GM21825 (cell line): Measurements from ENCODE around the gene P2RY14.
"Not testable (repeated sequence)": the region's sequence is repeated elsewhere in the genome, so short reads cannot be mapped to it uniquely, and the experiment has no call there.

Experiments
- ATAC-seq: cut with Tn5 transposase; IDR thresholded peaks from one replicate; pipeline ENCODE4 v1.9.1; 2021; ENCODE audit warnings: mild to moderate bottlenecking, moderate library complexity; ENCODE audit not compliant: unreplicated experiment

Gene P2RY14

DNA sequence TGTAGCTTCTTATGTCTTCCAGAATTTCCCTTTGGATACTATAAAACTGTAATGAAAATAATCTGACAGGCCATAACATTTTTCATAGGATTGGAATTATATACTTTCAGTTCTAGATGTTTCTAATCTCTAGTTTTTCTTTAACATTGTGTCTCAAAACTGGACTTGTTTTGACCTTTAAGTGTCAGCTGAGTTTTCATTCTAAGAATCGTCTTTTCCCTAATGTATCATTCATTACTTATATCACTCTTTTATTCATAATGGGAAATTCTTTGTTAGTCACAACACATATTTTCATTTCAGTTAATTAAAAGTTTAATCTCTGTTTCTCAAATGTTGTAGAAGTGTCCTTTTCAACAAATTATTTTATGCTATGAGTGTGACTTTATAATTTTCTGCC is 87.2 kb downstream of the P2RY14 start:
- ATAC-seq, result no peak

DNA sequence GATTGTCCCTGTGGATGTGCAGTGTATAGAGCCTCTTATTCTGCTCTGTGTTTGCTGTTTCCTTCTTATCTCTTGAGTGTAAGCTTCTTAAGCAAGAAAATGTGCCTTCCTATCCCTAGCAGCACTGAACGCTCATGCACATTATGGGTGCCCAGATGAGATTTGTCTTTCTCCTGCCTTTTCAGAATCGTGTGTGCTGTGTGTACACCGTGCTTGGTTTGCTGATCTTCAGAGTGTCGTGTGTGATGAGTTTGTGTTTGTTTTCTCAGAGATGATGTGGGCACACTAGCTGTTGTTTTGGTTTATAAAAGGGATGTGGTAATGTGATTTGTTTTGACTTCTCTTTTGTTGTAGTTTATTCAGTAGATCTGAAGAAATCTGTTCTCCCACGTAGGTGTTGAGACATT is 95.1 kb downstream of the P2RY14 start:
- ATAC-seq, result no peak

DNA sequence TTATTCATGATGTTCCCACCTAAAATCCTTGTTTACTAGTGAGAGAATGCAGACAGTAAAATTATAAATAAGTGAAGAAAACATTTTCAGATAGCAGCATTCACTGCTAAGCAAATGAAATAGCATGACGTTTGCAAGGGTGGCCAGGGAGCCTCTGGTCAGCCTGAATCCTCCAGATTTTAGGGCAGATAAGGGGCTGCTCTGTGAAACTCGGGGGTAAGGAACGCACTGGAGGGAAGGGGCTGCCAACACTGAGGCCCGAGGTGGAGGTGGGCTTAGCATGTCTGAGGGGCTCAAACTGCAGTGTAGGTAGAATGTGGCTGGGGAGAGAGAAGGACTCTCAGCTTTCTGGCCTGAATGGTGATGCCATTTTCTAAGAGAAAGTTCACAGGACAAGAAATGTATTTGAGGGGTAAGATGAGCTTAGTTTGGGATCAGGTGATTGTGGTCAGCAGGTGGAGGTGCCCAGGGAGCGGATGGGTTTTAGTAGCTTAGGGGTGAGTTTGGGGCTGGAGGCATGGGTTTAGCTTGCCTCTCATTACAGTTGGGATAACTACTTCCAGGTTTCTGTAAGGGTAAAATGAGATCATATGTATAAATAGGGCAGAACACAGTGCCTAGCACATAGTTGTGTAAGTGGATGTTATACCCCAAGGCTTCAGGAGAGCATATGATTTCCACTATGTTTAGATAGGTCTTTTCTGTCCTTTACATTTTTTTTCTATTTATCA is 95.8 kb downstream of the P2RY14 start:
- ATAC-seq, result no peak

DNA sequence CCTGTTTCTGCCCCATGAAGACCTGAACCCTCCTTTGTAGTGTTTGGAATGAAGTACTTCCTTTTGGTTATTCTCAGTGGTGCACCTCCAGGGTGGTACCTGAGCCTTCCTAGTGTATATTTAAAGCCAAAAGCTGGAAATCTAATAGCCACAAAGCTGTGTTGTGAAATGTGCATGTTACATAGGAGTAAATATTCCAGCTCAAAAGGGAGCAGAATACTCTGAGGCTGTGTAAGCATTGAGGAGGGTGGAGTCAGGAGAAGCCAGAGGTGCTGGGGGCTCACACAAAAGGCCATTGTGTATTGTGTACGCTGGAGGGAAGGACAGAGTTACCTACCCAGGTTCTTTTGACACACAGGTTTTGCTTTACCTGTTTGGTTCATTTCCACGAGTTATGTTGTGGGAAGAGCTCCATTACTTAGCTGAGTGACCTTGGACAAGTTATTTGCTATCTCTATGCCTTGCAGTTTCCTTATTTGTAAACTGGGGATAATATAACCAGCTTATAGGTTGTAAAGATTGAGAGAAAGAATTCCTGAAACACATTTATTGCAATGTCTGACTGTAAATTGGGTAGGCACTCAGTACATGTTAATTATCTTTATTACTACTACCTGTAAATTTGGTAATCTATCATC is 100.0 kb downstream of the P2RY14 start:
- ATAC-seq, result no peak

DNA sequence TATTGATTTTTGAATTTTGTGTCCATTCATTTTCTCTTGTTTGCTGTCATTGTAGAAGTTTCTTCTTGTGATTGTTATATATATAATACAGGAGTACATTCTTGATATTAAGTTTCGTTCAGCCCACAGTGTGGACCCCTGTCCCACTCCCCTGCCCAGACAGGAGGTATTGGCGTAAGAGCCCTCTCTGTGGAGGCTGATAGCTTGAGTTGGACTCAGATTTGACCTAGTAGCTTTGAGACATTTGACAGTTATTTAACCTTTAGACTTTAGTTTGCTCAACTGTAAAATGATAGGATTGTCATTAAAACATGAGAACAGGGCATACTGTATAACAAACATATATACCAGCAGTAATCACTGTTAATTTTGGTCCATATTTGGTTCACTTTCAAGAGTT is 102.4 kb downstream of the P2RY14 start:
- ATAC-seq, result no peak

DNA sequence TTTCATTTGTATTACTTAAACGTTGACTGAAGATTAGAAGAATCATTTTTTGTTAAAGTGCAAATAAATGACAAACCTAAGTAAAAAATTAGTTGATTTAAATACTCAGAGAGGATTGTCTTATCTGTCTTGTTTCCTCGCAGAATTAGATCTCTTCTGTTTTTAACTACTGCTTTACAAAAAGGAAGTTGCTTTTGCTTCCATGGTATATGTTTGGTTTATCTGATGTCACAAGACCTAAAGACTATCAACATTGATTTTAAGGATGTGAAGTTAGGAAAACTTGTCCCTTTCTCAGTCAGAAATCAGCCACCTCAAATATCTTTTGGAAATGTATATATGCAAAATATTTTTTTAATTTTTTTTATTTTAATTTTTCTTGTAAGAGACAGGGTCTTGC is 104.0 kb downstream of the P2RY14 start:
- ATAC-seq, result no peak

DNA sequence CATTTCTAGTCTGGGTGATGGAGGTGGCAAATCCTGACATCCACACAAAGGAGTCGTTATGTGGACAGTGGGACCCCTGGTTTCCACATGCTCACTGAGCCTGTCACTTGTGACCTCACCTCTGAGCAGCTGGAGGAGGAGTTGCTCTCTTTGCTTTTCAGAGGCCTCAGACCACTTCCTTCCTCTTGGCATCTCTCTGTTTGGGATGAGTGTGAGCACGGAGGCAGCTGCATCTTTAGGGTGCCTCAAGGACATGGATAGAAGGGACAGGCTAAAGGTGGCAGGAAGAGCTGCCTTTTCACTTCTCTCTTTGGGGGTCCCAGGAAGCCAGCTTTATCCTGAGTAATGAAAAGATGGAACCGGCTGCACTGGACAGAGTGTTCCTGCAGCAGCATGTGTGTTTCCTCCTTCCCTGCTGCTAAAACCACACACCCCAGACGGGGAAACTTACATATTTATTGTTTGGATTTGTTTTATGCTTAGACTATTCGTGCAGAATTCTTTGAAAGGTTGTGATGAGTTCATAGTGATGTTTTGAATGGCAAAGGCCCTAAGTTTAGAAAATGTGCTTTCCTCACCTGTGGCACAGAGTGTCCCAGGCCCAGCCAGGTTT is 107.1 kb downstream of the P2RY14 start:
- ATAC-seq, result peak; percentile 80

DNA sequence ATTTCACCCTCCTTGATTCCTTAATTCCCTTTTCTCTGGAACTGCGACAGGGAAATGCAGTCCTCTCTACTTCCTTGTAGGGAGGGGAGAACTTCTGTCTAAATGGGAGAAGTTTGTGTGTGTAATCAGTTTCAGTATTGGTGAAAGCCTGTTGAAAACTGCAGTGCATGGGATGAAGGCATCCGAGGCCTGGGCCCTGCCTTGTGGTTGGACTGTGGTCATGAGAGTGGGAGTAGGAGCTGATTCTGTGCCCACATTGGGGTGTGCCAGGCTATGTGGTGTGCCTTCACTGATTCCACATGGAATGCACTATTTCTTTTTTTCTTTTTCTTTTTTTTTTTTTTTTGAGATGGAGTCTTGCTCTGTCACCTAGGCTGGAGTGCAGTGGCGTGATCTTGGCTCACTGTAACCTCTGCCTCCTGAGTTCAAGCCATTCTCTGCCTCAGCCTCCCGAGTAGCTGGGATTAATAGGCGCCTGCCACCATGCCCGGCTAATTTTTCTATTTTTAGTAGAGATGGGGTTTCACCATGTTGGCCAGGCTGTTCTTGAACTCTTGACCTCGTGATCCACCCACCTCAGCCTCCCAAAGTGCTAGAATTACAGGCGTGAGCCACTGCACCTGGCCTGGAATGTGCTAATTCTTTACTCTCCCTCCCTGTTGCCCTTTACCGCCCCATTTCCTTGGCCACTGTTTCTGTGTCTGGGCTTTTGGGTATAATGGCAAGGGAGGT is 108.2 kb downstream of the P2RY14 start:
- ATAC-seq, result not testable (repeated sequence)

DNA sequence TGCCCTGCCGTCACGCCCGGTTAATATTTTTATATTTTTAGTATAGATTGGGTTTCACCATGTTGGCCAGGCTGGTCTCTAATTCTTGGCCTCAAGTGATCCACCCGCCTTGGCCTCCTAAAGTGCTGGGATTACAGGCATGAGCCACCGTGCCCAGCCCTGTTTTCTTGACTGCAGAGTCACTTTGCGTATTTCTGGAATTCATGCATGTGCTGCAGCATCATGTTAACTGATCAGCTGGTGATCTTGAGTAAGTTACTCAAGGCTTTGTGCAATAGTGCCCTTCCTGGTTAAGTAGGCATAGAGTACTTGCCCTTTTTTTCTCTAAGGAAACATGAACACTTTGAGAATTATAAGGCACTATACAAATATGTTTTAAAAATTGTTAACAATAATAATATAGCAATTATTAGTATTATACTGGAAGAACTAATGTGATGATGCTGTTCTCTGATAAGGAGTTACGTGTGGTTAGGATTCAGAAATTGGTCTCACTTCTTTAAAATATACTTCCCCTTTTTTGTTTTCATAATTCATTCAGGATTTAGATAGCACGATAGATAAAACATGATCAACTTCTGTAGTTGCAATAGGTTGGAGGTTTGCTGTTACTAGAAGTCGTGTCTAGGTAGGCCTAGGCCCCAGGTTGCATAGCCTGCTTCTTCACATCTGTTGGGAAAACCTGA is 108.9 kb downstream of the P2RY14 start:
- peak; percentile 37 for ATAC-seq

DNA sequence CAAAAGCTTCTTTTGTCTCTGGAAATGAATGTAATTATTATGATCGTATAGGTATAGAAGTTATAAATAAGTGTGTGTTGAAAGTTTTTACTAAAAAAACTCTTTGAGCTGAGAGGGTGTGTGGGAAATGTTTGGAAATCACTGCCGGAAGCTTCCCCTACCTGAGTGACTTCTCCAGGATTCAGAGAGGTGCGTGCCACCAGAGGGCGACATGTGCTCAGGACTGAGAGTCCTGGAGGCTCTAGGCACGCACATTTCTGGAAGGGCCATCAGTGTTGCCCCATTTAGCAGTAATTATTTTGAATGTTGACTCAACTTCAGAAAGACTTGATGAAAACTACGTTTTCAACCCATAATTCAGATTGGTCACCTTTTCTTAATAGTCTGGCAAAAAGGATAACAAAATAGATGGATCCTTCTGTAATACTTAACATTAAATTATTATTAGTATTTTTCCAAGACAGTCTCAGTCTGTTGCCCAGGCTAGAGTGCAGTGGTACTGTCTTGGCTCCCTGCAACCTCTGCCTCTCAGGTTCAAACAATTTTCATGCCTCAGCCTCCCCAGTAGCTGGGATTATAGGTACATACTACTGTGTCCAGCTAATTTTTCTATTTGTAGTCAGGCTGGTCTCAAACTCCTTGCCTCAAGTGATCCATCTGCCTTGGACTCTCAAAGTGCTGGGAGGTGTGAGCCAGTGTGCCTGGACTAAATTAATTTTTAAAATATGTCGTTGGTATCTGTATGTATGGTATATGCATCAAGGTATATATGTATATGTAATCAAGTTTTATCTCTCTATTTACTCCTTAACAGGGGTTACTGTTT is 109.9 kb downstream of the P2RY14 start:
- ATAC-seq, result peak; percentile 51

DNA sequence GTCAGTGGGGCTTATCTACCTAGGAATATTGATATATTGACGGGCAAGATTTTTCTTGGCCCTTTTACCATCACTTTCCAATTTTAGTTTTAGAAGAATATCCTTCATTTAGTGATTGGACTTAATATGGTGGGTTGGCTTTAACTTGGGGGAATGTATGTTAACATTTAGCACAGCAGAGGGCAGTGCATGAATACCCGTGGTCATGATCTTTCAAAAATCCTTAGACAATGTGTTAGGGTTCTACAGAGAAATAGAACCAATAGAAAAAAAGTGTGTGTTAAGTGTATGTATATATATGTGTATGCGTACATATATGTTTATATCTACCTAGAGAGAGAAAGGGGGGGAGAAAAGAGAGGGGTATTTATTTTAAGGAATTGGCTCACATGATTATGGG is 112.2 kb downstream of the P2RY14 start:
- no peak for ATAC-seq

DNA sequence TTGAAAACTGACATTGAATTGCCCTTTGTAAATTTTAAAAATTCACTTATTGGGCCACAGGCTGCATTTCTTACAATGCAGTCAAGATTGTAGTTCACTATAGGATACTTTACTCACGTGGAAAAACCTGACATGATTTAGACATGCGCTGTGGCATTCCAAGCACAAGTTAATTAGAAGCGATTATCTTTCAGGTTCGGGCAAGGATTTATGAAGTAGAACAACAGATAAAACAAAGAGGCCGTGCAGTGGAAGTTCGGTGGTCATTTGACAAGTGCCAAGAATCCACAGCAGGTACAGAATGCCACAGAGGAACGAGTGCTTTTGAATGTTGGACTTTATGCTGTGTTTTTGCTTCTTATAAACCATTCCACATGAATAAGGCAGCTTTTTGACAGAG is 113.1 kb downstream of the P2RY14 start:
- ATAC-seq, result no peak
